GM08714 (cell line): Measurements from ENCODE around the gene DPH2.

Source experiments
- H3K4me3 ChIP-seq: fragments of 200-500 bp; sonication (Bioruptor generic); 2 replicates; pipeline ENCODE4 v1.5.1; 2014; ENCODE audit warnings: mild to moderate bottlenecking, low read length, inconsistent platforms
- ZNF274 ChIP-seq: IDR thresholded peaks from 2 replicates; pipeline ENCODE4 v1.6.1; 2012; ENCODE audit warnings: mild to moderate bottlenecking, low read depth, low read length

Gene DPH2

GRCh38 chr1:43936431-43937151, 33.2 kb upstream of the DPH2 start:
- no peak for TF ChIP-seq ZNF274
- no peak overlapping the region for H3K4me3 ChIP-seq

- no peak for TF ChIP-seq ZNF274
- no peak overlapping the region for H3K4me3 ChIP-seq
These were observed 32.5 kb upstream of the DPH2 start for GRCh38 chr1:43937179-43937865.

- TF ChIP-seq ZNF274, result no peak
- no peak overlapping the region for H3K4me3 ChIP-seq
These were observed 31.4 kb upstream of the DPH2 start for GRCh38 chr1:43938383-43938782.

- TF ChIP-seq ZNF274, result no peak
- H3K4me3 ChIP-seq, result no peak overlapping the region
These were observed 30.8 kb upstream of the DPH2 start for GRCh38 chr1:43938892-43939587.

GRCh38 chr1:43942411-43942810, 27.4 kb upstream of the DPH2 start:
- TF ChIP-seq ZNF274, result no peak
- no peak overlapping the region for H3K4me3 ChIP-seq

- no peak for TF ChIP-seq ZNF274
- H3K4me3 ChIP-seq, result no peak overlapping the region
These were observed 24.9 kb upstream of the DPH2 start for GRCh38 chr1:43944860-43945259.

- TF ChIP-seq ZNF274, result no peak
- H3K4me3 ChIP-seq, result peak overlapping the region; percentile 70
These were observed 24.1 kb upstream of the DPH2 start for GRCh38 chr1:43945674-43946235.

GRCh38 chr1:43946236-43947060, 23.4 kb upstream of the DPH2 start, which contains the start of gene IPO13:
Gene IPO13, plus strand, starts transcription at chr1:43946950. Its CDS starts 651 bp downstream, at chr1:43947601.
- no peak for TF ChIP-seq ZNF274
- H3K4me3 ChIP-seq, result peak within 1 kb of the TSS; percentile 70

- TF ChIP-seq ZNF274, result no peak
- peak overlapping the region; percentile 70 for H3K4me3 ChIP-seq
These were observed 22.5 kb upstream of the DPH2 start for GRCh38 chr1:43947061-43947873.

- peak overlapping the region; percentile 70 for H3K4me3 ChIP-seq
- TF ChIP-seq ZNF274, result no peak
These were observed 21.9 kb upstream of the DPH2 start for GRCh38 chr1:43947874-43948437.

- no peak for TF ChIP-seq ZNF274
- H3K4me3 ChIP-seq, result no peak overlapping the region
These were observed 20.1 kb upstream of the DPH2 start for GRCh38 chr1:43949678-43950077.
